Measurements from ENCODE around the gene TNFSF10.
A peak's percentile ranks its signal among the peaks of the same experiment; 100 is the strongest.

Gene TNFSF10

GRCh38 chr3:172552607-172553006 is 29.4 kb upstream of the TNFSF10 start:
- in situ Hi-C loops (cut with HindIII; ENCODE audit: low sequenced_read_pairs), result no loop called here
- no peak overlapping the region for H3K4me3 ChIP-seq (ENCODE audit: low read depth, low read length)
- DNase-seq (ENCODE audit: low read depth, low spot score), result no peak
- no peak for TF ChIP-seq CTCF (IDR thresholded peaks at IDR 0.05; ENCODE audit: low read depth, low read length)

- in situ Hi-C loops (cut with HindIII; ENCODE audit: low sequenced_read_pairs), result no loop called here
- TF ChIP-seq CTCF (IDR thresholded peaks at IDR 0.05; ENCODE audit: low read depth, low read length), result no peak
- no peak for DNase-seq (ENCODE audit: low read depth, low spot score)
- H3K4me3 ChIP-seq (ENCODE audit: low read depth, low read length), result no peak overlapping the region
Observed at GRCh38 chr3:172551874-172552273, 28.6 kb upstream of the TNFSF10 start.

DNA sequence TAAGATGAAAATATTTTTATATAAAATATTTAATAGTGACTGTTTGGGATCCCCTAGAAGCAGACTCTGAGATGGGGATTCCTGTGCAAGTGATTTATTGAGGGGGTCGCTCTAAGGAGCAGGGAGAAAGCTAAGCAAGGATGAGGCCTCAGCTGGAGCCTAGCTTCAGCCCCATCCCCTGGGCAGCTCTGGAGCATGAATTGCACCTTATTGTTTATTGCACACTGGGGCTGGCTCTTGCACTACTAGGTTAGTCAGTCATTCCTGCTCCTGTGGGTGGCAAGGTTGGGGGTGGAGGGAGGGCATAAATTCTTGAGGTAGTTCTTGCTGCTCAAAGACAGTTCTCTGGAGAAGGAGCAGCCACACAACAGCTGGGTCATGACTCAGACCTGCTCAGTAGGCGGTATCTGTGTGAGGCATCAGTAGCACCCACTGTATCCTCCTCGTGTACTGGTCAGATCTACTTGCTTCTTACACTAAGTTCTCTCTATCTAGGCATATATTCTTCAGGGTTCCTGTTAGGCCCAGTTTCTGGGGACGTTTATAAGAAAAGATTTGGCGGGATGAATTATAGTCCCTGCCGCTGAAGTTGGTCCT is 27.2 kb upstream of the TNFSF10 start:
- no peak overlapping the region for H3K4me3 ChIP-seq (ENCODE audit: low read depth, low read length)
- no peak for TF ChIP-seq CTCF (IDR thresholded peaks at IDR 0.05; ENCODE audit: low read depth, low read length)
- in situ Hi-C loops (cut with HindIII; ENCODE audit: low sequenced_read_pairs), result no loop called here
- peak; percentile 83 for DNase-seq (ENCODE audit: low read depth, low spot score)

DNA sequence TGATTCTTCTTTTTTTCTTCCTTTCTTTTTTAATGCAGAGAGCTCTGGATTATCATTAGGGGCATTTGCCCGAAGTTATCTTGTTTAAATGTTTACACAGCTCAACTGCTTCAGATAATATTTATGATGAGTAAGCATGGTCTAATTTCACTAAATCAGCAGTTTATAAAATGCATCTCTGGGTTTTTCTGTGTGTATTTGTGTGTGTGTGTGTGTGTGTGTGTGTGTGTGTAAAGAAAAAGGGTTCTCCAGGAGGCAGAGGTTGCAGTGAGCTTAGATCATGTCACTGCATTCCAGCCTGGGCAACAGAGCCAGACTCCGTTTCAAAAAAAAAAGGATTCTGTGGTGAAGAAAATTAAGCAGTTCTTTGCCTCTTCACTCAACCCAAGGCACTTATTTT is 25.9 kb upstream of the TNFSF10 start:
- in situ Hi-C loops (cut with HindIII; ENCODE audit: low sequenced_read_pairs), result no loop called here
- no peak for TF ChIP-seq CTCF (IDR thresholded peaks at IDR 0.05; ENCODE audit: low read depth, low read length)
- DNase-seq (ENCODE audit: low read depth, low spot score), result no peak
- no peak overlapping the region for H3K4me3 ChIP-seq (ENCODE audit: low read depth, low read length)

- DNase-seq (ENCODE audit: low read depth, low spot score), result no peak
- no peak overlapping the region for H3K4me3 ChIP-seq (ENCODE audit: low read depth, low read length)
- TF ChIP-seq CTCF (IDR thresholded peaks at IDR 0.05; ENCODE audit: low read depth, low read length), result no peak
- in situ Hi-C loops (cut with HindIII; ENCODE audit: low sequenced_read_pairs), result no loop called here
Observed at GRCh38 chr3:172546628-172547214, 23.5 kb upstream of the TNFSF10 start.

DNA sequence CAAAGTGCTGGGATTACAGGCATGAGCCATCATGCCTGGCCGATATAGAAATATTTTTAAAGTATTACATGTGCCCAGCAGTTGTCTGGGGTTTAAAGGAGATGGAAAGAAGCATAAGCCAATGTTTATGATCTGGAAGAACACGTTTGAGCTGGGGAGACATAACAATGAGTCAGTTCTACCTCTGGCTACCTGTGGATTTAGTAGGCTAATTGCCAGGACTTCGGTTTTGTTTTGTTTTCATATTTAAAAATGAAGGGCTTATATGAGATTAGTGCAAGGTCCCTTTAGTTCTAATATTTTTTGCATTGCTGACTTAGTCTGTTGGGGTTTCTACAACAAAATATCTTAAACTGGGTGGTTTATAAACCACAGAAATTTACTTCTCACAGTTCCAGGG is 22.9 kb upstream of the TNFSF10 start:
- in situ Hi-C loops (cut with HindIII; ENCODE audit: low sequenced_read_pairs), result no loop called here
- no peak overlapping the region for H3K4me3 ChIP-seq (ENCODE audit: low read depth, low read length)
- DNase-seq (ENCODE audit: low read depth, low spot score), result peak; percentile 43
- no peak for TF ChIP-seq CTCF (IDR thresholded peaks at IDR 0.05; ENCODE audit: low read depth, low read length)

Measured in astrocyte of the spinal cord (primary cell).